GM20000 (cell line): ENCODE measurements around the gene HEG1.

Source experiments
- DNase-seq: peaks from one replicate; pipeline ENCODE4 v3.0.0; 2012; ENCODE audit warnings: low spot score
- CTCF ChIP-seq: IDR thresholded peaks from 2 replicates; pipeline ENCODE4 v1.5.1; 2012; ENCODE audit warnings: mild to moderate bottlenecking, control low read depth; ENCODE audit errors: extremely low read depth, missing control alignments

The HEG1 gene

GRCh38 chr3:125058529-125058928, 2.7 kb upstream of the HEG1 start:
- no peak for DNase-seq
- no peak for TF ChIP-seq CTCF

GRCh38 chr3:125057186-125057850, 1.5 kb upstream of the HEG1 start:
- no peak for TF ChIP-seq CTCF
- no peak for DNase-seq

- peak; percentile 80 for DNase-seq
- TF ChIP-seq CTCF: no peak
Observed at GRCh38 chr3:125055331-125055912, 375 bp downstream of the HEG1 start.

GRCh38 chr3:125054449-125055329, 1.1 kb downstream of the HEG1 start:
- TF ChIP-seq CTCF: no peak
- DNase-seq: peak; percentile 84

GRCh38 chr3:125054062-125054448, 1.7 kb downstream of the HEG1 start:
- no peak for TF ChIP-seq CTCF
- DNase-seq: no peak

GRCh38 chr3:125053304-125053699, 2.5 kb downstream of the HEG1 start:
- no peak for TF ChIP-seq CTCF
- no peak for DNase-seq
